HepG2 (cell line): ENCODE data around the gene C1QTNF5. TPM values are rescaled to one million over a fixed set of nuclear protein-coding genes. Genes with fewer than 3 reads are reported as not detected.

Experiments
- ATAC-seq: fragments of 200-7000 bp; cut with Tn5 transposase; 3 replicates; pipeline ENCODE4 v1.9.1; 2020; ENCODE audit warnings: mild to moderate bottlenecking, moderate library complexity
- BruUV-seq: library from RNA; stranded (reverse); fragments of 400-500 nt; replicated peaks from 2 replicates; lab custom pipeline; 2021; lab: Mats Ljungman, UMichigan
- CTCF ChIA-PET: fragments of 300-600 bp; formaldehyde crosslinking; extraction: SDS; loops from one replicate; lab custom pipeline; 2021; ENCODE audit warnings: low total read pairs, inconsistent platforms, low intra/inter-chr PET ratio; lab: Yijun Ruan, JAX
- POLR2A ChIA-PET: fragments of 350-600 bp; sonication (Branson Sonifier 250); formaldehyde crosslinking; loops from one replicate; lab custom pipeline; 2020; ENCODE audit warnings: antibody characterized with exemption, inconsistent platforms; lab: Yijun Ruan, JAX
- DNase-seq: peaks from one replicate; pipeline ENCODE4 v3.0.0-alpha.2; 2015; ENCODE audit warnings: low spot score
- FAIRE-seq: peaks from 3 replicates; lab custom pipeline; 2011; peaks lifted over from hg19 to GRCh38; lab: Jason Lieb, UNC
- H2AFZ ChIP-seq: one replicate; pipeline ENCODE4 v1.6.1; 2011; ENCODE audit warnings: low read length, inconsistent platforms
- H3K27ac ChIP-seq: fragments of 300-600 bp; 3 replicates; pipeline ENCODE4 v1.8.0; 2011; ENCODE audit warnings: mixed run types, mild to moderate bottlenecking, mixed read lengths, low read length, inconsistent platforms; ENCODE audit not compliant: insufficient read depth; ENCODE audit errors: extremely low read length
- H3K27me3 ChIP-seq, 2 experiments: fragments of 200-600 bp in 1 of 2; 2 replicates in 1 of 2; 3 replicates in 1 of 2; pipeline versions ENCODE4 v1.6.0 to v1.8.0; 2011; ENCODE audit warnings: low read length in 2 of 2, mild to moderate bottlenecking in 2 of 2, moderate library complexity in 2 of 2, inconsistent platforms in 1 of 2; ENCODE audit not compliant: insufficient read depth in 2 of 2, control insufficient read depth in 1 of 2
- H3K36me3 ChIP-seq, 2 experiments: fragments of 200-600 bp in 1 of 2; replicated peaks in 1 of 2; 2 replicates in 1 of 2; 3 replicates in 1 of 2; pipeline versions ENCODE4 v1.5.1 to v1.8.0; 2011; ENCODE audit warnings: low read length in 2 of 2, inconsistent platforms in 1 of 2; ENCODE audit not compliant: insufficient read depth in 2 of 2, control insufficient read depth in 1 of 2
- H3K4me1 ChIP-seq: 2 replicates; pipeline ENCODE4 v1.5.1; 2012; ENCODE audit warnings: low read length, inconsistent platforms; ENCODE audit not compliant: insufficient read depth
- H3K4me2 ChIP-seq: 2 replicates; pipeline ENCODE4 v1.6.0; 2011; ENCODE audit warnings: low read depth, low read length, inconsistent platforms
- H3K4me3 ChIP-seq, 3 experiments: fragments of 200-600 bp in 1 of 3; sonication (generic), shearing (Covaris generic) in 1 of 3; replicated peaks in 1 of 3; 2 replicates each; pipeline ENCODE4 v1.5.1; 2011 to 2016; ENCODE audit warnings: low read length in 3 of 3, inconsistent platforms in 2 of 3, low read depth in 2 of 3, mild to moderate bottlenecking in 2 of 3, control low read depth in 1 of 3, mixed read lengths in 1 of 3; ENCODE audit not compliant: insufficient read depth in 1 of 3
- H3K79me2 ChIP-seq: one replicate; pipeline ENCODE4 v1.6.1; 2011; ENCODE audit warnings: low read length, inconsistent platforms; ENCODE audit not compliant: insufficient read depth
- H3K9ac ChIP-seq: 2 replicates; pipeline ENCODE4 v1.6.0; 2011; ENCODE audit warnings: mild to moderate bottlenecking, low read depth, low read length, inconsistent platforms; ENCODE audit not compliant: insufficient read depth
- H3K9me3 ChIP-seq: 2 replicates; pipeline ENCODE4 v1.5.1; 2012; ENCODE audit warnings: mild to moderate bottlenecking, low read length
- H4K20me1 ChIP-seq: 2 replicates; pipeline ENCODE4 v1.6.0; 2011; ENCODE audit warnings: inconsistent platforms, mild to moderate bottlenecking, low read length, moderate library complexity; ENCODE audit not compliant: insufficient read depth
- ASH2L ChIP-seq: fragments of 300-600, 200-600 bp; sonication (generic); IDR thresholded peaks from 2 replicates; pipeline ENCODE4 v1.7.0; 2017; ENCODE audit warnings: low read depth, mild to moderate bottlenecking, moderate library complexity, mixed read lengths, low read length; ENCODE audit not compliant: insufficient read length
- BCL6 ChIP-seq: IDR thresholded peaks from 2 replicates; pipeline ENCODE4 v1.6.1; 2016; ENCODE audit warnings: missing genetic modification reagents, missing compliant biosample characterization
- ELF3 ChIP-seq: IDR thresholded peaks from 2 replicates; pipeline ENCODE4 v1.6.1; 2016; ENCODE audit warnings: missing genetic modification reagents, missing compliant biosample characterization
- HIC2 ChIP-seq: sonication (generic); formaldehyde crosslinking; IDR thresholded peaks from 2 replicates; pipeline ENCODE4 v1.9.0; 2022; ENCODE audit warnings: low read depth, missing genetic modification reagents
- MEIS2 ChIP-seq: sonication (generic); formaldehyde crosslinking; IDR thresholded peaks from 2 replicates; pipeline ENCODE4 v1.9.0; 2021; ENCODE audit warnings: mild to moderate bottlenecking, missing genetic modification reagents
- MIXL1 ChIP-seq: IDR thresholded peaks from 2 replicates; pipeline ENCODE4 v1.6.1; 2016
- RCOR2 ChIP-seq: IDR thresholded peaks from 2 replicates; pipeline ENCODE4 v1.6.1; 2016; ENCODE audit warnings: missing biosample characterization, missing genetic modification reagents
- ZBTB20 ChIP-seq: sonication (generic); formaldehyde crosslinking; IDR thresholded peaks from 2 replicates; pipeline ENCODE4 v1.8.1; 2023; ENCODE audit warnings: missing genetic modification reagents, low read depth, mild to moderate bottlenecking, borderline replicate concordance
- ZNF121 ChIP-seq: sonication (generic); formaldehyde crosslinking; IDR thresholded peaks from 2 replicates; pipeline ENCODE4 v1.5.0; 2020; ENCODE audit warnings: mild to moderate bottlenecking, missing genetic modification reagents
- WGBS: methylation state at CpG from one replicate; pipeline ENCODE4 v1.1.6; 2017; ENCODE audit warnings: low lambda C conversion rate; 5-methylcytosine and 5-hydroxymethylcytosine counted together
- in situ Hi-C: cut with HindIII; loops from 2 replicates; pipeline ENCODE4 v1.10.0; 2017; ENCODE audit warnings: low pct_unique_long_range_greater_than_20kb; ENCODE audit not compliant: extremely low pct_ligation_motif_present
- intact Hi-C: fragments of 100-400 bp; cut with micrococcal nuclease; formaldehyde crosslinking; loops from one replicate; pipeline ENCODE4 v1.10.0; 2022; ENCODE audit not compliant: unreplicated experiment
- polyA plus RNA-seq, 8 experiments: library from polyadenylated mRNA; depleted of rRNA in 3 of 8; stranded (reverse) in 7 of 8; unstranded in 1 of 8; fragments of >200 nt; fragmentation: Illumina TruSeq in 4 of 8; extraction: Trizol in 4 of 8; gene quantifications; 2 replicates each; pipeline versions ENCODE4 v1.2.1 to v1.2.3, GENCODE V29; 2011 to 2016; ENCODE audit warnings: low read depth in 4 of 8, missing spikeins in 1 of 8, mixed read lengths in 1 of 8; ENCODE audit not compliant: insufficient read depth in 1 of 8
- total RNA-seq, 5 experiments: library from RNA; depleted of rRNA; stranded (reverse); fragments of >200 nt; fragmentation: Illumina TruSeq; extraction: Trizol; gene quantifications; 2 replicates each; pipeline ENCODE4 v1.2.3, GENCODE V29; 2016; ENCODE audit warnings: low read depth in 1 of 5
- TF ChIP-seq, protein P1 (sequence below): sonication (generic); formaldehyde crosslinking; IDR thresholded peaks from 2 replicates; pipeline ENCODE4 v1.4.0; 2020; ENCODE audit warnings: missing genetic modification reagents
- TF ChIP-seq, protein P2 (sequence below): IDR thresholded peaks from 2 replicates; pipeline ENCODE4 v1.6.1; 2016; ENCODE audit warnings: mild to moderate bottlenecking
- TF ChIP-seq, protein P3 (sequence below): IDR thresholded peaks from 2 replicates; pipeline ENCODE4 v1.6.1; 2016; ENCODE audit warnings: missing compliant biosample characterization, missing genetic modification reagents, borderline replicate concordance

The C1QTNF5 gene
- total and polyA plus RNA-seq, 2 of the 13 experiments (the other 11 are each of a cell fraction or from before 2014, with no cell fraction given) = 0.86 to 1.2 TPM

- TF ChIP-seq, protein P1, sequence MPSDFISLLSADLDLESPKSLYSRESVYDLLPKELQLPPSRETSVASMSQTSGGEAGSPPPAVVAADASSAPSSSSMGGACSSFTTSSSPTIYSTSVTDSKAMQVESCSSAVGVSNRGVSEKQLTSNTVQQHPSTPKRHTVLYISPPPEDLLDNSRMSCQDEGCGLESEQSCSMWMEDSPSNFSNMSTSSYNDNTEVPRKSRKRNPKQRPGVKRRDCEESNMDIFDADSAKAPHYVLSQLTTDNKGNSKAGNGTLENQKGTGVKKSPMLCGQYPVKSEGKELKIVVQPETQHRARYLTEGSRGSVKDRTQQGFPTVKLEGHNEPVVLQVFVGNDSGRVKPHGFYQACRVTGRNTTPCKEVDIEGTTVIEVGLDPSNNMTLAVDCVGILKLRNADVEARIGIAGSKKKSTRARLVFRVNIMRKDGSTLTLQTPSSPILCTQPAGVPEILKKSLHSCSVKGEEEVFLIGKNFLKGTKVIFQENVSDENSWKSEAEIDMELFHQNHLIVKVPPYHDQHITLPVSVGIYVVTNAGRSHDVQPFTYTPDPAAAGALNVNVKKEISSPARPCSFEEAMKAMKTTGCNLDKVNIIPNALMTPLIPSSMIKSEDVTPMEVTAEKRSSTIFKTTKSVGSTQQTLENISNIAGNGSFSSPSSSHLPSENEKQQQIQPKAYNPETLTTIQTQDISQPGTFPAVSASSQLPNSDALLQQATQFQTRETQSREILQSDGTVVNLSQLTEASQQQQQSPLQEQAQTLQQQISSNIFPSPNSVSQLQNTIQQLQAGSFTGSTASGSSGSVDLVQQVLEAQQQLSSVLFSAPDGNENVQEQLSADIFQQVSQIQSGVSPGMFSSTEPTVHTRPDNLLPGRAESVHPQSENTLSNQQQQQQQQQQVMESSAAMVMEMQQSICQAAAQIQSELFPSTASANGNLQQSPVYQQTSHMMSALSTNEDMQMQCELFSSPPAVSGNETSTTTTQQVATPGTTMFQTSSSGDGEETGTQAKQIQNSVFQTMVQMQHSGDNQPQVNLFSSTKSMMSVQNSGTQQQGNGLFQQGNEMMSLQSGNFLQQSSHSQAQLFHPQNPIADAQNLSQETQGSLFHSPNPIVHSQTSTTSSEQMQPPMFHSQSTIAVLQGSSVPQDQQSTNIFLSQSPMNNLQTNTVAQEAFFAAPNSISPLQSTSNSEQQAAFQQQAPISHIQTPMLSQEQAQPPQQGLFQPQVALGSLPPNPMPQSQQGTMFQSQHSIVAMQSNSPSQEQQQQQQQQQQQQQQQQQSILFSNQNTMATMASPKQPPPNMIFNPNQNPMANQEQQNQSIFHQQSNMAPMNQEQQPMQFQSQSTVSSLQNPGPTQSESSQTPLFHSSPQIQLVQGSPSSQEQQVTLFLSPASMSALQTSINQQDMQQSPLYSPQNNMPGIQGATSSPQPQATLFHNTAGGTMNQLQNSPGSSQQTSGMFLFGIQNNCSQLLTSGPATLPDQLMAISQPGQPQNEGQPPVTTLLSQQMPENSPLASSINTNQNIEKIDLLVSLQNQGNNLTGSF = no peak
- no peak for TF ChIP-seq HIC2 (CRISPR knock-in tag)
Observed at GRCh38 chr11:119371067-119371601, 30.5 kb upstream of the C1QTNF5 start (continued).

GRCh38 chr11:119370486-119371046 lies 29.9 kb upstream of the C1QTNF5 start:
- FAIRE-seq = peak; percentile 93
- WGBS = 15% methylated on average over 6 of the region's 8 CpGs
- no peak overlapping the region for H2AFZ ChIP-seq
- ChIA-PET CTCF (interaction anchor here (1.0 to 1.6 kb wide), 2 partner anchors 30 to 33 kb away, joined by 3 to 5 read pairs; partner anchors contain the start of gene C1QTNF5), POLR2A (interaction anchor here (0.6 to 4.5 kb wide), 10 partner anchors 8 to 249 kb away, joined by 3 to 31 read pairs (median 6); partner anchors contain the start of genes C1QTNF5, CBL, HINFP and MCAM)
- no peaks in the 10 kb centered on the region for H3K27me3 ChIP-seq
- intact Hi-C loops (no loop called here), in situ Hi-C loops (loop anchor here (5.0 kb wide), 1 partner anchor 33 kb away; no protein-coding TSS in a partner anchor)
- peak overlapping the region in 1 of 3 experiments; percentile 47; a peak in 2 of 6 replicates for H3K4me3 ChIP-seq
- H3K79me2 ChIP-seq = peaks cover 35% of the 10 kb centered on the region
- no peaks in the 10 kb centered on the region for H4K20me1 ChIP-seq
- DNase-seq = peak; percentile 71
- H3K4me1 ChIP-seq = peaks cover 100% of the 10 kb centered on the region
- peak overlapping the region; percentile 51 for H3K9ac ChIP-seq
- peak; percentile 5 for ATAC-seq
- H3K27ac ChIP-seq = peak overlapping the region; percentile 93
- H3K4me2 ChIP-seq = peak overlapping the region; percentile 74
- H3K36me3 ChIP-seq = no peaks in the 10 kb centered on the region
- BruUV-seq = no TSS peak
- H3K9me3 ChIP-seq = no peaks in the 10 kb centered on the region
- TF ChIP-seq ASH2L (peak; percentile 38), ZNF121 (CRISPR knock-in tag) (peak; percentile 36; the same call in 1 of the 2 replicates), BCL6 (CRISPR knock-in tag) (peak; percentile 66), MEIS2 (CRISPR knock-in tag) (no peak), ZBTB20 (CRISPR knock-in tag) (0 out of 2 replicates have a peak, but pooled peaks have one; percentile 46), RCOR2 (CRISPR knock-in tag) (no peak), ELF3 (CRISPR knock-in tag) (peak; percentile 50; the same call in 1 of the 2 replicates), MIXL1 (CRISPR knock-in tag) (peak; percentile 26; the same call in 1 of the 2 replicates)
- TF ChIP-seq, protein P2, sequence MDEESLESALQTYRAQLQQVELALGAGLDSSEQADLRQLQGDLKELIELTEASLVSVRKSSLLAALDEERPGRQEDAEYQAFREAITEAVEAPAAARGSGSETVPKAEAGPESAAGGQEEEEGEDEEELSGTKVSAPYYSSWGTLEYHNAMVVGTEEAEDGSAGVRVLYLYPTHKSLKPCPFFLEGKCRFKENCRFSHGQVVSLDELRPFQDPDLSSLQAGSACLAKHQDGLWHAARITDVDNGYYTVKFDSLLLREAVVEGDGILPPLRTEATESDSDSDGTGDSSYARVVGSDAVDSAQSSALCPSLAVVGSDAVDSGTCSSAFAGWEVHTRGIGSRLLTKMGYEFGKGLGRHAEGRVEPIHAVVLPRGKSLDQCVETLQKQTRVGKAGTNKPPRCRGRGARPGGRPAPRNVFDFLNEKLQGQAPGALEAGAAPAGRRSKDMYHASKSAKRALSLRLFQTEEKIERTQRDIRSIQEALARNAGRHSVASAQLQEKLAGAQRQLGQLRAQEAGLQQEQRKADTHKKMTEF (CRISPR knock-in tag) = 0 out of 2 replicates have a peak, but pooled peaks have one; percentile 22
- TF ChIP-seq, protein P3, sequence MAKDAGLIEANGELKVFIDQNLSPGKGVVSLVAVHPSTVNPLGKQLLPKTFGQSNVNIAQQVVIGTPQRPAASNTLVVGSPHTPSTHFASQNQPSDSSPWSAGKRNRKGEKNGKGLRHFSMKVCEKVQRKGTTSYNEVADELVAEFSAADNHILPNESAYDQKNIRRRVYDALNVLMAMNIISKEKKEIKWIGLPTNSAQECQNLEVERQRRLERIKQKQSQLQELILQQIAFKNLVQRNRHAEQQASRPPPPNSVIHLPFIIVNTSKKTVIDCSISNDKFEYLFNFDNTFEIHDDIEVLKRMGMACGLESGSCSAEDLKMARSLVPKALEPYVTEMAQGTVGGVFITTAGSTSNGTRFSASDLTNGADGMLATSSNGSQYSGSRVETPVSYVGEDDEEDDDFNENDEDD (CRISPR knock-in tag) = no peak
